Measurements from ENCODE around the gene GPR150. TPM values are rescaled to one million over a fixed set of nuclear protein-coding genes. Genes with fewer than 3 reads are reported as not detected.
A peak's percentile ranks its signal among the peaks of the same experiment; 100 is the strongest.
"Not testable (repeated sequence)": the region's sequence is repeated elsewhere in the genome, so short reads cannot be mapped to it uniquely, and the experiment has no call there.

The GPR150 gene
- total and polyA plus RNA-seq, 2 experiments from 2014 or later: 1.0 TPM; not detected in 1

DNA sequence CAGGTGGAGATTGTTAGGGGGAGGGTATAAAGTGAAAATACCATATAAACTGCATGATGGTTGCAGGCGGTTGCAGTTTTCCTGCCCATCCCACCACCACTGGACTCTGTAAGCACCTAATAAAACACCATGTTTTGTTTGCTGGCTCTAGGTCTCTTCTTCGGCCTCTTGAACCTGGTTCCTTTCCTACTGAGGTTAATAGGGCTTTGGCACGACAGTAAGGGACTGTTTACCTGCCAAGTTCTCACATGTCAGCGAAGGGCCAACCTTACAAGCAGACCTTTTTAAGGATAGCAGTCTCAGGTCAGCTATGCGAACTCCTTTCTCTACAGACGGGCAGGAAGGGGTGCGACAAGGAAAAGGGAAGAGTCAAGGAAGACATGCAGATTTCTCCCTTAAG lies 23.3 kb downstream of the GPR150 start:
- Histone ChIP-seq H3K36me3 (replicated peaks; ENCODE audit: insufficient read depth, low read depth) (no peaks in the 10 kb centered on the region), H4K20me1 (ENCODE audit: insufficient read depth, poor library complexity, severe bottlenecking) (no peaks in the 10 kb centered on the region), H3K27ac (no peak overlapping the region), H3K9me2 (replicated peaks; ENCODE audit: insufficient read depth) (no peaks in the 10 kb centered on the region), H3K4me1 (ENCODE audit: insufficient read depth) (peaks cover 24% of the 10 kb centered on the region), H3K79me2 (no peaks in the 10 kb centered on the region), H3K27me3 (no peaks in the 10 kb centered on the region), H2AFZ (no peak overlapping the region), H3K4me3 (no peak overlapping the region), H3K9me3 (ENCODE audit: low read depth) (no peaks in the 10 kb centered on the region), H3K4me2 (no peak overlapping the region)
- TF ChIP-seq EZH2 (IDR thresholded peaks at IDR 0.05; ENCODE audit: borderline replicate concordance): no peak
- no peak for TF ChIP-seq EZH2phosphoT487 (IDR thresholded peaks at IDR 0.05; ENCODE audit: low read depth, severe bottlenecking, unreplicated experiment)
- TF ChIP-seq, protein P1, sequence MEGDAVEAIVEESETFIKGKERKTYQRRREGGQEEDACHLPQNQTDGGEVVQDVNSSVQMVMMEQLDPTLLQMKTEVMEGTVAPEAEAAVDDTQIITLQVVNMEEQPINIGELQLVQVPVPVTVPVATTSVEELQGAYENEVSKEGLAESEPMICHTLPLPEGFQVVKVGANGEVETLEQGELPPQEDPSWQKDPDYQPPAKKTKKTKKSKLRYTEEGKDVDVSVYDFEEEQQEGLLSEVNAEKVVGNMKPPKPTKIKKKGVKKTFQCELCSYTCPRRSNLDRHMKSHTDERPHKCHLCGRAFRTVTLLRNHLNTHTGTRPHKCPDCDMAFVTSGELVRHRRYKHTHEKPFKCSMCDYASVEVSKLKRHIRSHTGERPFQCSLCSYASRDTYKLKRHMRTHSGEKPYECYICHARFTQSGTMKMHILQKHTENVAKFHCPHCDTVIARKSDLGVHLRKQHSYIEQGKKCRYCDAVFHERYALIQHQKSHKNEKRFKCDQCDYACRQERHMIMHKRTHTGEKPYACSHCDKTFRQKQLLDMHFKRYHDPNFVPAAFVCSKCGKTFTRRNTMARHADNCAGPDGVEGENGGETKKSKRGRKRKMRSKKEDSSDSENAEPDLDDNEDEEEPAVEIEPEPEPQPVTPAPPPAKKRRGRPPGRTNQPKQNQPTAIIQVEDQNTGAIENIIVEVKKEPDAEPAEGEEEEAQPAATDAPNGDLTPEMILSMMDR (IDR thresholded peaks at IDR 0.05; ENCODE audit: poor library complexity): no peak
- no peak for DNase-seq (ENCODE audit: low spot score)
- WGBS (ENCODE audit: low lambda C conversion rate, missing lambda C conversion rate): 89% methylated on average over 7 of the region's 7 CpGs

DNA sequence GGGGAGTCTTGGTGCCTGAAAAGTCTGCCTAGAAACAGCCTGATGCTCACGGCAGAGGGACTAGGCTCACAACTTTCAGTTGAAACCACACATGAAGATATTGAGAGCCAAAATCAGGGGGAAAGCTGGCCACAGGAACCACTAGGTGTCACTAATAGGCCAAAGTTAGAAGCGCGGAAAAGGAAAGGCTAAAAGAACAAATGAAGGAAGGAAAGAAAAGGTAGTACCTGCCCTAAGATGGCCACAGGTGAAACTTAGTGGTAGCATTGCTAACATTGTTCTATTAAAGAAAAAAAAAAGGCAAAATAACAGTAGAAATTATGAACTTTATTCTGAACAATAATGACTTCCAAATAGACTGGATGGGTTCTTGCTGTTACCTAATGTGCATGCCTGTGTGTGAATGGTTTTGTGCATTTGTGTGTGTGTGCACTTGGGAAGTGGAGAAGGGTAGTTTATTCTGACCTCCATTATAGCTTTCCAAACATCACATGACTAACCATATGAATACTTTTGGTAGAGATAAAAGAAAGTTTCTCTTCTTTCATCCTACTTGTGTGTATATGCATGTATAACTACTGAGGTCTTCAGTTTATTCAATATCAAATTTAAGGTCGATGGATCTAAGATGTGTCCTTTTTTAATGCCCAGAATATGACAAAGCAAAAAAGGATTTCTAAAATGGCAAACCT lies 24.6 kb downstream of the GPR150 start:
- H3K4me3 ChIP-seq: no peak overlapping the region
- H3K27ac ChIP-seq: no peak overlapping the region

DNA sequence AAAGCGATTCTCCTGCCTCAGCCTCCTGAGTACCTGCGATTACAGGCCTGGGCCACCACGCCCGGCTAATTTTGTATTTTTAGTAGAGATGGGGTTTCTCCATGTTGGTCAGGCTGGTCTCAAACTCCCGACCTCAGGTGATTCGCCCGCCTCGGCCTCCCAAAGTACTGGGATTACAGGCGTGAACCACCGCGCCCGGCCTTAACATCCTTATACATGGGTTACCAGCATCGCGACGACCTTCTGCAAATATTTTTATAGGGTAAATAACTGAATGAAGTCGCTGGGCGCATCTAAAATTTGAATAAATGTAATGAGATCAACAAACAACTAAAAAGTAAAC lies 26.3 kb downstream of the GPR150 start:
- H3K9me2 ChIP-seq (replicated peaks; ENCODE audit: insufficient read depth); H4K20me1 ChIP-seq (ENCODE audit: insufficient read depth, poor library complexity, severe bottlenecking); H3K79me2 ChIP-seq; DNase-seq (ENCODE audit: low spot score); H3K36me3 ChIP-seq (replicated peaks; ENCODE audit: insufficient read depth, low read depth); H3K9me3 ChIP-seq (ENCODE audit: low read depth); H3K27me3 ChIP-seq; H3K4me3 ChIP-seq: not testable (repeated sequence)
- peak overlapping the region; percentile 62 for H3K27ac ChIP-seq
- peak overlapping the region; percentile 60 for H2AFZ ChIP-seq
- H3K4me1 ChIP-seq (ENCODE audit: insufficient read depth): peaks cover 17% of the 10 kb centered on the region
- peak overlapping the region; percentile 57 for H3K4me2 ChIP-seq
- 89% methylated on average over 17 of the region's 17 CpGs for WGBS (ENCODE audit: low lambda C conversion rate, missing lambda C conversion rate)

More for the DNA sequence above, 24.6 kb downstream of the GPR150 start:
- DNase-seq (ENCODE audit: low spot score): peak; percentile 77
- no peaks in the 10 kb centered on the region for H3K27me3 ChIP-seq
- H3K9me3 ChIP-seq (ENCODE audit: low read depth): no peaks in the 10 kb centered on the region
- no peaks in the 10 kb centered on the region for H3K9me2 ChIP-seq (replicated peaks; ENCODE audit: insufficient read depth)
- WGBS (ENCODE audit: low lambda C conversion rate, missing lambda C conversion rate): 32% methylated on average over 4 of the region's 4 CpGs
- peak overlapping the region; percentile 16 for H2AFZ ChIP-seq
- H4K20me1 ChIP-seq (ENCODE audit: insufficient read depth, poor library complexity, severe bottlenecking): no peaks in the 10 kb centered on the region
- no peaks in the 10 kb centered on the region for H3K79me2 ChIP-seq
- TF ChIP-seq EZH2 (IDR thresholded peaks at IDR 0.05; ENCODE audit: borderline replicate concordance) (no peak), EZH2phosphoT487 (IDR thresholded peaks at IDR 0.05; ENCODE audit: low read depth, severe bottlenecking, unreplicated experiment) (no peak)
- TF ChIP-seq, protein P1 (IDR thresholded peaks at IDR 0.05; ENCODE audit: poor library complexity): peak; percentile 88
- H3K36me3 ChIP-seq (replicated peaks; ENCODE audit: insufficient read depth, low read depth): no peaks in the 10 kb centered on the region
- H3K4me1 ChIP-seq (ENCODE audit: insufficient read depth): peaks cover 24% of the 10 kb centered on the region
- H3K4me2 ChIP-seq: no peak overlapping the region

DNA sequence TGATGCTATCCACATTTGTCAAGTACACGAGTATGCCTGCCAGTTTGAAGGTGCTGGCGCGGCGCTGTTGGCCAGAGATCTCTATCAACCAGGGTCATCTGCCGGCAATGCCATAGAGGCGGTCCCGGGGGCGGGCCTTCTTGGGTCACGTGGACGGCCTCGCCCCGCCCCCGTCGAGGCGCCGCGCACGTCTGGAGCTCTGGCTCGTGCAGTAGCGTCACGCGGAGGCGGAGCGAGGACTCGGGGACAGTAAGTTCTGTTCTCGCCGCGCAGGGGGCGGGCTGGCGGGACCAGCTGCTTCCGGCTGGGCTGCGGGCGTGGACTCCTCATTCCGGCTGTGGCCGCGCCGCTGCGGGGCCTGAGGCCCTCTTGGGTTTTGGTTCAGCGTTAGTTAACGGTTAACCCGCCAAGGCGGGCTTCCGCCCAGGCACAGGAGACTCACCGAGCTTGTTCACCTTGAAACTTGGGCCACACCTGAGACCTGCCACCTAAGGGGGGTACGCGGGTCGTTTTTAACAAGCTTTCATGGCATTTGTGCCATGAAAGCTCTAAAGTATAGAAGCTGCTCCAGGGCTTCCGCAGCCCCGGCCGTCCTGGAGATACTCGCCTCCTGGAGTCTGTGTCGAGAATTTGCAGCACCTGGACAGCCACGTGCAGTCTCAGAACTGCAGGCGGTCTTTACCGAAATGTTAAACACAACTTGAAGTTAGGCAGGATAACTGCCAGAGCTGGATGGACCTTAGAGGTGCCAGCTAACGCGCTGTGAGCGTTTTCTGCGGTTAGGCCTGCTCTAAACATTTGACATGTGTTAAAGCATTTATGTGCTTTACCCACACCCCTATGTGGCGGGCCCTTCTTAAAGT lies 26.9 kb downstream of the GPR150 start, which contains the start of gene RFESD:
TSS of gene RFESD (plus strand) at position 209 of the 863 bp plus-strand sequence. CDS start 5,495 bp downstream, outside the sequence.
- Histone ChIP-seq H3K79me2 (no peaks in the 10 kb centered on the region), H3K27ac (peak within 1 kb of the TSS; percentile 92), H3K4me2 (peak within 1 kb of the TSS; percentile 77), H3K36me3 (replicated peaks; ENCODE audit: insufficient read depth, low read depth) (no peaks in the 10 kb centered on the region), H3K9me3 (ENCODE audit: low read depth) (no peaks in the 10 kb centered on the region), H2AFZ (peak within 1 kb of the TSS; percentile 75), H3K4me3 (peak within 1 kb of the TSS; percentile 32), H3K4me1 (ENCODE audit: insufficient read depth) (peaks cover 12% of the 10 kb centered on the region), H4K20me1 (ENCODE audit: insufficient read depth, poor library complexity, severe bottlenecking) (no peaks in the 10 kb centered on the region), H3K27me3 (no peaks in the 10 kb centered on the region), H3K9me2 (replicated peaks; ENCODE audit: insufficient read depth) (no peaks in the 10 kb centered on the region)
- peak; percentile 99 for DNase-seq (ENCODE audit: low spot score)
- TF ChIP-seq, protein P1 (IDR thresholded peaks at IDR 0.05; ENCODE audit: poor library complexity): peak; percentile 22
- no peak for TF ChIP-seq EZH2 (IDR thresholded peaks at IDR 0.05; ENCODE audit: borderline replicate concordance)
- 3% methylated on average over 60 of the region's 60 CpGs for WGBS (ENCODE audit: low lambda C conversion rate, missing lambda C conversion rate)

Data from hepatocyte (in vitro differentiated cells).